ENCODE data around the gene PTPRD.
"Not testable (repeated sequence)": the region's sequence is repeated elsewhere in the genome, so short reads cannot be mapped to it uniquely, and the experiment has no call there.

Gene PTPRD

DNA sequence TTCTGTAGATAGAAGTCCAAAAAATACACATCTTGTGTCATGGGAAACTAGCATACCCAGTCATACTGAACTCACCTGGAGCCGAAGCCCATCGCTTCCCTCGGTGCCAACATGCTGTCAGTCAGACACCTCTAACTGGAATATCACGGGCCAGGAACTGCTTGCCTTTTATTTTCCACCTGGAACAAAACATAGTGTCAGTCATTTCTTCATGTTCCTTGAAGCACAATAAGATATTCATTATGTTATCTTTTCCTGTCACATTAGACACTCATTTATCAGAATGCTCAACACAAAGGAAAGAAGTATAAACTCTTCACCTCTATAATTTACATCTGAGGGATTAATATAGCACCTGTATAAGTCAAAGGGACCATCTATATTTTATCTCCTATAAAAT lies 674.4 kb downstream of the PTPRD start:
- TF ChIP-seq, protein P1, sequence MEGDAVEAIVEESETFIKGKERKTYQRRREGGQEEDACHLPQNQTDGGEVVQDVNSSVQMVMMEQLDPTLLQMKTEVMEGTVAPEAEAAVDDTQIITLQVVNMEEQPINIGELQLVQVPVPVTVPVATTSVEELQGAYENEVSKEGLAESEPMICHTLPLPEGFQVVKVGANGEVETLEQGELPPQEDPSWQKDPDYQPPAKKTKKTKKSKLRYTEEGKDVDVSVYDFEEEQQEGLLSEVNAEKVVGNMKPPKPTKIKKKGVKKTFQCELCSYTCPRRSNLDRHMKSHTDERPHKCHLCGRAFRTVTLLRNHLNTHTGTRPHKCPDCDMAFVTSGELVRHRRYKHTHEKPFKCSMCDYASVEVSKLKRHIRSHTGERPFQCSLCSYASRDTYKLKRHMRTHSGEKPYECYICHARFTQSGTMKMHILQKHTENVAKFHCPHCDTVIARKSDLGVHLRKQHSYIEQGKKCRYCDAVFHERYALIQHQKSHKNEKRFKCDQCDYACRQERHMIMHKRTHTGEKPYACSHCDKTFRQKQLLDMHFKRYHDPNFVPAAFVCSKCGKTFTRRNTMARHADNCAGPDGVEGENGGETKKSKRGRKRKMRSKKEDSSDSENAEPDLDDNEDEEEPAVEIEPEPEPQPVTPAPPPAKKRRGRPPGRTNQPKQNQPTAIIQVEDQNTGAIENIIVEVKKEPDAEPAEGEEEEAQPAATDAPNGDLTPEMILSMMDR (IDR thresholded peaks at IDR 0.05; ENCODE audit: low read depth, low read length, missing control alignments): no peak
- no peak for DNase-seq (ENCODE audit: extremely low read depth, low read depth)
- H3K4me3 ChIP-seq (replicated peaks; ENCODE audit: low read depth, low read length): no peak overlapping the region

DNA sequence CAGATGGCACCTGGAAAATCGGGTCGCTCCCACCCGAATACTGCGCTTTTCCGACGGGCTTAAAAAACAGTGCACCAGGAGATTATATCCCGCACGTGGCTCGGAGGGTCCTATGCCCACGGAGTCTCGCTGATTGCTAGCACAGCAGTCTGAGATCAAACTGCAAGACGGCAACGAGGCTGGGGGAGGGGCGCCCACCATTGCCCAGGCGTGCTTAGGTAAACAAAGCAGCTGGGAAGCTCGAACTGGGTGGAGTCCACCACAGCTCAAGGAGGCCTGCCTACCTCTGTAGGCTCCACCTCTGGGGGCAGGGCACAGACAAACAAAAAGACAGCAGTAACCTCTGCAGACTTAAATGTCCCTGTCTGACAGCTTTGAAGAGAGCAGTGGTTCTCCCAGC lies 681.3 kb downstream of the PTPRD start:
- DNase-seq (ENCODE audit: extremely low read depth, low read depth); H3K4me3 ChIP-seq (replicated peaks; ENCODE audit: low read depth, low read length): not testable (repeated sequence)

DNA sequence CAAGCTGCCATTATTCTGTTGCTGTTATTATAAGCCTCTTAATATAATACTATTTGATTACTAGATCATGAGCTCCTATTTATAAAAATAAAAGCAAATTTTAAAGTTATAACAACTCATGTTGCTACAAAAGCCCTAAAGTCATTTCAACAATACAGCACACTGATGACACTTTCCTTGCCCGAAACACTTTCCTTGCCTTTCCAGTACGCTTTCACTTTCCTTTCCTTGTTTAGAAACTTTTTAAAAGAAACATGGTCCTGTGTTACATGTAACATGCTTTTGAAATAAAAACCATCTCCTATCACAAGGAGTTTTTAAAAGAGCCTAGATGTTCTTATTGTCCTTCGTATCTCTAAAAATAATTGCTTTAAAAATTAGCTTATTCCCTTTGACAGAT lies 688.4 kb downstream of the PTPRD start:
- H3K4me3 ChIP-seq (replicated peaks; ENCODE audit: low read depth, low read length): no peak overlapping the region
- no peak for DNase-seq (ENCODE audit: extremely low read depth, low read depth)
- TF ChIP-seq, protein P1 (IDR thresholded peaks at IDR 0.05; ENCODE audit: low read depth, low read length, missing control alignments): no peak

DNA sequence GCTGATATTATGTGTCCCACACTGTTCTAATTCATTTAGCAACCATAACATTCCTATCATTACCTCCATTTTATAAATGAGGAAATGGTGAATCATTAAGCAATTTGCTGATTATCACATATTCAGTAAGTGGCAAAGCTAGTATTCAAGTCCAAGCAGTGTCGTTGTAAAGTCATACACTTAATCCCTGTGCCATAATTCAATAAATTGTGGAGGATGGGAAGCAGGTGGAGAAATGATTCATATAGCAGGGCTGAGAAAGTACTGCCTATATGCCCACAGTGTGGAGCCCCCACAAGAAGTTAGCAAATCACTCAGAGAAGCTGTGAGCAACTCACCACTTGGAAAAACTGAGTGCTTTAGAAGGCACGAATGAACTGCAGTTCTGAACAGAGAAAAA lies 691.0 kb downstream of the PTPRD start:
- DNase-seq (ENCODE audit: extremely low read depth, low read depth): no peak
- no peak overlapping the region for H3K4me3 ChIP-seq (replicated peaks; ENCODE audit: low read depth, low read length)
- TF ChIP-seq, protein P1 (IDR thresholded peaks at IDR 0.05; ENCODE audit: low read depth, low read length, missing control alignments): no peak

DNA sequence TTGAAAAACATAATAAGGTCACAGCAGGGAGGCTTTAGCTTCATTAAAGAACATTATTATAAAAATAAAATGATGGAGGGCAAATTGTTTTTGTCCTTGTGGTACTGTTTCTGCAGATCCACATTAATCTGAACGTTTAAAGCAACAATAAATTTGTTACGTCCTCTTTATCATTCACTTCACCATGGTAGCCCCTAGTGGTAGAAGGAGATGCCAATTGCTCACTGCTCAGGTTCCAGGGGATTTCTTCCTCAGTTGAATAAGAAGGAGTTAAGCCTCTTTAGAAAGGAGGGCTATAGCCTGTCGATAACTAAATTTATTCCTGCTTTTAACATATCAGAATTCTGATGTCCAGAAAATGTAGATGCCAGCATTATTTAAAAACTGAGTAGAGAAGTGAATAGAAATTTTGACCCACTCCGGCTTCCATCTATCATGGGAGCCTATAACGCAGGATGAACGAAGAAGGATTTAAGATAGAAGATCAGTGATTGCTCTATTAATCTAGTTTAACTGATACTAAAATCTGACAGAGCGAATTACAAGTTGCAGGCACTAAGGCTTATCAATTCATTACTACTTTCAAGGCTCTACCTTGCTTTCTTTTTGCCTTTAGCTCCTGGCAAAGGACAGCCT lies 692.3 kb downstream of the PTPRD start:
- TF ChIP-seq, protein P1 (IDR thresholded peaks at IDR 0.05; ENCODE audit: low read depth, low read length, missing control alignments): no peak
- H3K4me3 ChIP-seq (replicated peaks; ENCODE audit: low read depth, low read length): no peak overlapping the region
- DNase-seq (ENCODE audit: extremely low read depth, low read depth): no peak

DNA sequence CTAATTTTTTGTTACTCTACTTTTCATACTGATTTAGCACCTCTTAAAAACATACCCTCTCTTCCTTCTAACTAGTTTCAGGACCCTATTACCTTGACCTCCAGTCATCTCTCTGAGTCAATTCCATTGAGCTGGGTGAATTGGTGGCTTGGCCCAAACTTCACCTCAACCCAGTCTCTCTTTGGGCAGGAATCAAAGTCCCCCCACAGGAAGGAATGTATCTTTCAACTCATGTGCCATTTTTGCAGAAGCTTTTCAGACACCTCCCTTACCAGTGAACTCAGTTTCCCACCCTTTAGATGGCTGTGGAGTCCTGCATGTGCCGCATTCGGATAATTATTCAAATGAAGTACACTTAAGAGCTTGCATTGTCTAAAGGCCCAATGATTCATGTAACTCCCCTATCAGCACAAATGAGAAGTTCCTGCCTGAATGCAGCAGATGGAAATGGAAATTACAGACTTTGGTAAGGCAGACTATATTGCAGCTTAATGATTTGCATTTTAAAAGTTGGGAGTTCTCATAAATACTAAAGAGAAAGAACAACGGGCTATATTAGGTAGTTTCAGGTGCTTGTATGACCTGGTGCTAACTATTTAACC lies 693.5 kb downstream of the PTPRD start:
- DNase-seq (ENCODE audit: extremely low read depth, low read depth): no peak
- TF ChIP-seq, protein P1 (IDR thresholded peaks at IDR 0.05; ENCODE audit: low read depth, low read length, missing control alignments): no peak

DNA sequence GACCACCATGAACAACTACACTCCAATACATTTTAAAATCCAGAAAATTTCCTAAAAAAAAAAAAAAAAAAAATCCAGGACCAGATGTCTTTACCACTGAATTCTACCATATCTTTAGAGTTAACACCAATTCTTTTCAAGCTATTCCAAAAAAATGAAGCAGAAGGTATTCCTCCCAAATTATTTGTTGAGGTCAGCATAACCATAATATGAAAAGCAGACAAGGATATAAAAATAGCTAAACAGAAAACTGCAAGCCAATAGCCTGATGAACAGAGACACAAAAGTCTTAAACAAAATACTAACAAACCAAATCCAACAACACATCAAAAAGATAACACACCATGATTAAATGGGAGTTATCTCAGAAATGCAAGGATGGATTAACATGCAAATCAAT lies 695.4 kb downstream of the PTPRD start:
- no peak for DNase-seq (ENCODE audit: extremely low read depth, low read depth)
- TF ChIP-seq, protein P1 (IDR thresholded peaks at IDR 0.05; ENCODE audit: low read depth, low read length, missing control alignments): no peak
- no peak overlapping the region for H3K4me3 ChIP-seq (replicated peaks; ENCODE audit: low read depth, low read length)

More for the DNA sequence above, 693.5 kb downstream of the PTPRD start:
- no peak overlapping the region for H3K4me3 ChIP-seq (replicated peaks; ENCODE audit: low read depth, low read length)
